ENCODE measurements around the gene BTBD1.

BTBD1 gene

DNA sequence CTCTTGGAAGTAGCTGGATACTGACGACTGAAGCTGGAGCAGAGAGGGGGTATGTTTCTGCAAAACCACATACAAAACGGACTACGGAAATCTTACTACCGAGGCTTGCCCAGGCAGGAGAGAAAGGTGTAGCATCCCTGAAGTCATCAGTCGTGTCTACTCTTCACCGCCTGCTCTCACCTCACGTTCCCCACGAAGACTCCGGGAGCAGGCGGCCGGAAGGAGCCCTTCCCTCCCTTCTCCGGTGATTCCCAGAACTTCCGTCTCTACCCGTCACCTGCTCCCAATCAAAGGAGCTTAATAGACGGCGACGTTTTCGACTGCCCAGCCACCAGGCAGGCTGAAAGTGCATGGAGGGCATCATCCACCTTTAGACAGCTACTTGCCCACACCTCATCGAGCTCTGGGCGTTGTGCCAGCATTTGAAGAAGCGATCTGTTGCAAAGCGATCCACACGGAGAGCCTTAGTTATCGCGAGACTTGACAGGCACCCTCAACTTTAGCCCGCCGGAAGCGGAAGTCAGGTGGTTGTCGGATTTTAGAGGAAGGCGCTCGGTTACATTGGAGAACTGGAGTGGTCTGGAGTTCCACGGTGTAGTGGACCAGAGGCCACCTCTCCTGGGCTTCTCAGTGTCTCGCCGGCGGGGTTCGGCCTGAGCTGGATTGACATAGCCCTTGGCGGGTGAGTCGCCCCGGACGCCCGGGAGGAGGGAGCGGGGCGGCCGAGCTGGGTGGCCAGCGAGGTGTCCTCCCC is 81.2 kb downstream of the BTBD1 start, which contains the start of gene RAMAC:
TSS of gene RAMAC (plus strand) at position 523 of the 754 bp plus-strand sequence. CDS start 2,809 bp downstream, outside the sequence.
- DNase-seq (ENCODE audit: low spot score), result peak; percentile 89
- TF ChIP-seq, protein P1, sequence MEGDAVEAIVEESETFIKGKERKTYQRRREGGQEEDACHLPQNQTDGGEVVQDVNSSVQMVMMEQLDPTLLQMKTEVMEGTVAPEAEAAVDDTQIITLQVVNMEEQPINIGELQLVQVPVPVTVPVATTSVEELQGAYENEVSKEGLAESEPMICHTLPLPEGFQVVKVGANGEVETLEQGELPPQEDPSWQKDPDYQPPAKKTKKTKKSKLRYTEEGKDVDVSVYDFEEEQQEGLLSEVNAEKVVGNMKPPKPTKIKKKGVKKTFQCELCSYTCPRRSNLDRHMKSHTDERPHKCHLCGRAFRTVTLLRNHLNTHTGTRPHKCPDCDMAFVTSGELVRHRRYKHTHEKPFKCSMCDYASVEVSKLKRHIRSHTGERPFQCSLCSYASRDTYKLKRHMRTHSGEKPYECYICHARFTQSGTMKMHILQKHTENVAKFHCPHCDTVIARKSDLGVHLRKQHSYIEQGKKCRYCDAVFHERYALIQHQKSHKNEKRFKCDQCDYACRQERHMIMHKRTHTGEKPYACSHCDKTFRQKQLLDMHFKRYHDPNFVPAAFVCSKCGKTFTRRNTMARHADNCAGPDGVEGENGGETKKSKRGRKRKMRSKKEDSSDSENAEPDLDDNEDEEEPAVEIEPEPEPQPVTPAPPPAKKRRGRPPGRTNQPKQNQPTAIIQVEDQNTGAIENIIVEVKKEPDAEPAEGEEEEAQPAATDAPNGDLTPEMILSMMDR (IDR thresholded peaks at IDR 0.05; ENCODE audit: extremely low read depth, insufficient read depth, missing control alignments), result no peak
- in situ Hi-C loops (cut with MboI; ENCODE audit: low pct_unique_long_range_greater_than_20kb, low sequenced_read_pairs, unreplicated experiment), result loop anchor here (10.0 kb wide), 1 partner anchor 131 kb away; no protein-coding TSS in a partner anchor

DNA sequence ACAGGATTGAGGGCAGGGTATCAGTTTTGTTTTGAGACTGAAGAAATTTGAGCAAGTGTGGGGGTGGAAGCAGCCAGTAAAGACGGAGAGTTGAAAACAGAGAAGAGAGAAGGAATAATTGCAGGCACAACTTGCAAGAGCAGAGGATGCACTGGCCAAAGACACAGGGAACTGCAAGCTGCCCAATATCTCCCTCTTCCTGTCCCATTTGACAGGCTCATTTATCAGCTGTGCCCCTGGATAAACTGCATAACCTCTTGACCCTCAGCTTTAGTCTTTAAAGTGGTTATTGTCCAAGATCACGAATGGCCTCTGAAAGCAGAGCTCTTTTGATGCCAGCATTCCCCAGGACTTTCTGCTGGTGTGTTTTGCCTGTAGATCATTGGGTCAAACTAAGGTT is 86.1 kb downstream of the BTBD1 start:
- TF ChIP-seq, protein P1 (IDR thresholded peaks at IDR 0.05; ENCODE audit: extremely low read depth, insufficient read depth, missing control alignments), result no peak
- in situ Hi-C loops (cut with MboI; ENCODE audit: low pct_unique_long_range_greater_than_20kb, low sequenced_read_pairs, unreplicated experiment), result loop anchor here (10.0 kb wide), 1 partner anchor 126 kb away; no protein-coding TSS in a partner anchor
- no peak for DNase-seq (ENCODE audit: low spot score)

DNA sequence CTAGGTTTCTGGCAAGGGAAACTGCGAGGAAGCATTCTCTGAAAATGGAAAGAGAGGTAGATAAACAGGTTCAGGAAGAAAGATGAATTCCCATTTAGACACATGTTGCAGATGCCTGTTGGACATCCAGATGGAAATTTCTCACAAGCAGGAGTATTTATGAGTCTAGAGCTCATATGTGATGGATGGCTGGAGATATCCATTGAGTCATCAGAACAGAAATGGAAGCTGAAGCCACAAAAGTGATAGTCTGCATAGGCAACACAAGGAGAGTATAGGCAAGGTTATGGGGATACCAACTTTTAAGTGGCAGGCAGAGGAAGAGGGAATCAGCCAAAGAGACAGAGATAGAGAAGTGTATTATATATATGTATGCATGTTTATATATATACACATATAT is 87.3 kb downstream of the BTBD1 start:
- no peak for DNase-seq (ENCODE audit: low spot score)
- TF ChIP-seq, protein P1 (IDR thresholded peaks at IDR 0.05; ENCODE audit: extremely low read depth, insufficient read depth, missing control alignments), result no peak
- in situ Hi-C loops (cut with MboI; ENCODE audit: low pct_unique_long_range_greater_than_20kb, low sequenced_read_pairs, unreplicated experiment), result loop anchor here (10.0 kb wide), 1 partner anchor 125 kb away; no protein-coding TSS in a partner anchor

DNA sequence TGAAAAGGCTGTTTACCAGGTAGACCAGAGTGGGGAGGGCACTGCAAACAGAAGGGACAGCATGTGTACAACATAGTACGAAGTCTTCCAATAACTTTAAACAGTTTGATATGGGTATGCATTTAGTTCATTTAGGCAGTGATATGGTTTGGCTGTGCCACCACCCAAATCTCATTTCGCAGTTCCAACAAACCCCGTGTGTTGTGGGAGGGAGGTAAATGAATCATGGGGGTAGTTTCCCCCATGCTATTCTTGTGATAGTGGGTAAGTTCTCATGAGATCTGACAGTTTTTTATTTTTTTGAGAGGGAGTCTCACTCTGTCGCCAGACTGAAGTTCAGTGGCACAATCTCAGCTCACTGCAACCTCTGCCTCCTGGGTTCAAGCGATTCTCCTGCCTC is 88.6 kb downstream of the BTBD1 start:
- TF ChIP-seq, protein P1 (IDR thresholded peaks at IDR 0.05; ENCODE audit: extremely low read depth, insufficient read depth, missing control alignments), result no peak
- no peak for DNase-seq (ENCODE audit: low spot score)
- in situ Hi-C loops (cut with MboI; ENCODE audit: low pct_unique_long_range_greater_than_20kb, low sequenced_read_pairs, unreplicated experiment), result no loop called here

DNA sequence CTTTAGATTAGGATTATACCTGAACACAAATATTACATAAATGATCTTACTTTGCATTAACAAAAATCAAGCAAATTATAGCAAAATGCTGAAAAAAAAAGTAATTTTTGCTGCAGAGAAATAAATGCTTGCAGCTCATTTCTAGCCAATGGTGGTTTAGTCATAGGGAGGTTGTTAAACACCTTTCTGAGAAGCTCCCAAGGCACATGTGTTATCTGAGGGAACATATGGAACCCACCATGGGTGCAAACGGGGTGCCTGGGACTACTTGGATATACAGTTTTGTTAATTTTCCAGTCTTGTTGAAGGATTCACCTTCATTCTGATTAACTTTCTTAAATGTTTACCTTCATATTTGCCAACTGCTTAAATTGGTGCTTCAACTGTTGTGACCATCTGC is 90.0 kb downstream of the BTBD1 start:
- TF ChIP-seq, protein P1 (IDR thresholded peaks at IDR 0.05; ENCODE audit: extremely low read depth, insufficient read depth, missing control alignments), result no peak
- DNase-seq (ENCODE audit: low spot score), result no peak
- in situ Hi-C loops (cut with MboI; ENCODE audit: low pct_unique_long_range_greater_than_20kb, low sequenced_read_pairs, unreplicated experiment), result no loop called here

DNA sequence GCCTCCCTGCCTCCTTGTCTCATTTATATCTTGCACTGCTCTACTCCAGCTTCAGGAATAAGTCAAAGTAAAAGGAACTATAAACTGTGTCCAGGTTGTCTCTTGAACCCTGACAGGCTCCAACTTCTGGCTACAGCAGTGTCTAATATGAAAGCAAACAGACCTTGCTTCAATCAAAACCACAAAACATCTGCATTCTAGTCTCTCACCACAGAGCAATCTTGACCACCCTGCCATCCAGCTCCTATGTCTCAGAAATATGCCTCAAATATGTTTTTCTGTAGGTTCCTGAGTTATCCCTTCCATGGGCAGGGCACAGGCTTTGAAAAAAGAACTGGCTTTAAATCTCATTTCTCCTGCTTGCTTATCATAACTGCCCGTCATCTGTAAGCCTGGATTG is 94.1 kb downstream of the BTBD1 start:
- no peak for DNase-seq (ENCODE audit: low spot score)
- in situ Hi-C loops (cut with MboI; ENCODE audit: low pct_unique_long_range_greater_than_20kb, low sequenced_read_pairs, unreplicated experiment), result loop anchor here (25.0 kb wide), 1 partner anchor 411 kb away; no protein-coding TSS in a partner anchor
- TF ChIP-seq, protein P1 (IDR thresholded peaks at IDR 0.05; ENCODE audit: extremely low read depth, insufficient read depth, missing control alignments), result no peak

Data from GM13977 (cell line).